ENCODE results near the gene STK32C.

DNA sequence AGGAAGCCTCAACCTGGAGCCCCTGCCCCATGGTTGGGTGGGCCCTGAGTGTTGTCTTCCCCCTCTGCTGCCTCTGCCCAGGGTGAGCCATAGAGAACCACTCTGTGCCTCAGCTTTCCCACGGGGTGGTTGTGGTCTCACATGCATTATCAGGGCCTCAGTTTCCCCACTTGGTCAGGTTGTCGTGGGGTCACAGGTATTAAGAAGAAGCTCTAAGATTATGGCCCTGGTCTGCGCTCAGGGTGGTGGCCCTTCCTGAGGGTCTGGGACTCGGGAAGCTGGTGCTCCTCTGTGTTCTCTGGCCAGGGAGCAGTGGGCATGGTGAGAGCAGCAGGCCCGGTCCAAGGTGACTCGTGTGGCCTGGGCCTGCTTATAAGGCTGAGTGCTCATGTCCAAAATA is 42.0 kb upstream of the STK32C start:
- no peak for TF ChIP-seq EZH2 (IDR thresholded peaks at IDR 0.05)
- TF ChIP-seq, protein P1, sequence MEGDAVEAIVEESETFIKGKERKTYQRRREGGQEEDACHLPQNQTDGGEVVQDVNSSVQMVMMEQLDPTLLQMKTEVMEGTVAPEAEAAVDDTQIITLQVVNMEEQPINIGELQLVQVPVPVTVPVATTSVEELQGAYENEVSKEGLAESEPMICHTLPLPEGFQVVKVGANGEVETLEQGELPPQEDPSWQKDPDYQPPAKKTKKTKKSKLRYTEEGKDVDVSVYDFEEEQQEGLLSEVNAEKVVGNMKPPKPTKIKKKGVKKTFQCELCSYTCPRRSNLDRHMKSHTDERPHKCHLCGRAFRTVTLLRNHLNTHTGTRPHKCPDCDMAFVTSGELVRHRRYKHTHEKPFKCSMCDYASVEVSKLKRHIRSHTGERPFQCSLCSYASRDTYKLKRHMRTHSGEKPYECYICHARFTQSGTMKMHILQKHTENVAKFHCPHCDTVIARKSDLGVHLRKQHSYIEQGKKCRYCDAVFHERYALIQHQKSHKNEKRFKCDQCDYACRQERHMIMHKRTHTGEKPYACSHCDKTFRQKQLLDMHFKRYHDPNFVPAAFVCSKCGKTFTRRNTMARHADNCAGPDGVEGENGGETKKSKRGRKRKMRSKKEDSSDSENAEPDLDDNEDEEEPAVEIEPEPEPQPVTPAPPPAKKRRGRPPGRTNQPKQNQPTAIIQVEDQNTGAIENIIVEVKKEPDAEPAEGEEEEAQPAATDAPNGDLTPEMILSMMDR (IDR thresholded peaks at IDR 0.05) = no peak
- TF ChIP-seq EZH2phosphoT487 (IDR thresholded peaks at IDR 0.05) = no peak

All from neural progenitor cell (in vitro differentiated cells).